Measurements from ENCODE around the gene KAZN.

- TF ChIP-seq CTCF (conservative IDR thresholded peaks at IDR 0.05 in 1 of 2, IDR thresholded peaks at IDR 0.05 in 1 of 2; ENCODE audit: low read depth in 1 of 2, low read length in 2 of 2) (no peak), EZH2 (IDR thresholded peaks at IDR 0.05; ENCODE audit: low read length, missing control alignments) (no peak)
Observed at GRCh38 chr1:14949836-14950713, 351.6 kb downstream of the KAZN start.

Data from fibroblast of lung (primary cell).